ENCODE measurements around the gene CC2D1A. TPM values are rescaled to one million over a fixed set of nuclear protein-coding genes. Genes with fewer than 3 reads are reported as not detected.

The CC2D1A gene
- total RNA-seq, 2 donors from 2014 or later: 40.9 to 64.8 TPM

DNA sequence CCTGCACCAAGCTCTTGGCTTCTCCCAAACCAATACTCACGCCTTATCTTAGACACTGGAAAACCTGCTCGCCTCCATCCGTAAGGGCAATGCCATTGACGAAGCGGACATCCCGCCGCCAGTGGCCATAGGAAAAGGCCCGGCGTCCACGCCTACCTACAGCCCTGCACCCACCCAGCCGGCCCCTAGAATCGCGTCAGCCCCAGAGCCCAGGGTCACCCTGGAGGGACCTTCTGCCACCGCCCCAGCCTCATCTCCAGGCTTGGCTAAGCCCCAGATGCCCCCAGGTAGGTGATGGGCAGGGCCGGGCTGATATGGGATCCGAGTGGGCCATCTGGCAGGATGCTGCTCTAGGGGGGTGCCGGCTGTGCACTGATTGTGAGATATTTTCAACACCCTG lies 7.4 kb downstream of the CC2D1A start:
- no peaks in the 10 kb centered on the region for H3K4me1 ChIP-seq (replicated peaks)
- H3K27ac ChIP-seq: no peak overlapping the region
- no peaks in the 10 kb centered on the region for H3K9me3 ChIP-seq
- 93% methylated on average over 17 of the region's 17 CpGs for WGBS
- intact Hi-C loops (cut with DNase I): no loop called here
- H3K27me3 ChIP-seq (replicated peaks; ENCODE audit: insufficient read depth): no peaks in the 10 kb centered on the region
- DNase-seq (ENCODE audit: low spot score): no peak
- H3K4me3 ChIP-seq: no peak overlapping the region
- TF ChIP-seq POLR2AphosphoS5 (IDR thresholded peaks at IDR 0.05) (no peak), POLR2A (IDR thresholded peaks at IDR 0.05) (no peak), CTCF (IDR thresholded peaks at IDR 0.05) (no peak)
- peaks cover 2 to 4% of the 10 kb centered on the region in 2 donors for H3K36me3 ChIP-seq

- Histone ChIP-seq H3K9me3 (no peaks in the 10 kb centered on the region), H3K27me3 (replicated peaks; ENCODE audit: insufficient read depth) (no peaks in the 10 kb centered on the region), H3K4me3 (no peak overlapping the region), H3K36me3 (peaks cover 2 to 5% of the 10 kb centered on the region in 2 donors), H3K27ac (no peak overlapping the region), H3K4me1 (replicated peaks) (no peaks in the 10 kb centered on the region)
- no peak for DNase-seq (ENCODE audit: low spot score)
- TF ChIP-seq CTCF (IDR thresholded peaks at IDR 0.05) (no peak), POLR2AphosphoS5 (IDR thresholded peaks at IDR 0.05) (no peak), POLR2A (IDR thresholded peaks at IDR 0.05) (no peak)
- 47% methylated on average over 3 of the region's 3 CpGs for WGBS
- intact Hi-C loops (cut with DNase I): no loop called here
Observed at GRCh38 chr19:13914777-13915176, 8.8 kb downstream of the CC2D1A start.

DNA sequence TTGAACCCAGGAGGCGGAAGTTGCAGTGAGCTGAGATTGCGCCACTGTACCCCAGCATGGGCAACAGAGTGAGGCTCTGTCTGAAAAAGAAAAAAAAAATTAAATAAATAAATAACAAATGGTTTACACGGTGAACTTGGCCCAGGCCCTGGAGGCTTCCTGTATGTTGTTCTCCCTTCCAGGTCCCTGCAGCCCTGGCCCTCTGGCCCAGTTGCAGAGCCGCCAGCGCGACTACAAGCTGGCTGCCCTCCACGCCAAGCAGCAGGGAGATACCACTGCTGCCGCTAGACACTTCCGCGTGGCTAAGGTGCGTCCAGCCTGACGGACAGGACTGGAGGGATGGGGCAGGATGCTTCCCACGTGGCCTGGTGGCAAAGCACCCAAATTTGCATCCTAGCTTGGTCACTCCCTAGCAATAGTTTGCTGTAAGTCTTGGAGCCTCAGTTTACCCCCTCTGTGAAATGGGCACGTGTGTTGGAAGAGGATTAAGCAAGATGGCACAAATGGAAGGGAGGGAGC lies 11.9 kb downstream of the CC2D1A start:
- Histone ChIP-seq H3K36me3 (peaks cover 3 to 10% of the 10 kb centered on the region in 2 donors), H3K4me1 (replicated peaks) (no peaks in the 10 kb centered on the region), H3K4me3 (no peak overlapping the region), H3K27ac (peak overlapping the region in 1 of 2 donors; percentile 38), H3K27me3 (replicated peaks; ENCODE audit: insufficient read depth) (no peaks in the 10 kb centered on the region), H3K9me3 (no peaks in the 10 kb centered on the region)
- intact Hi-C loops (cut with DNase I): no loop called here
- 69% methylated on average over 14 of the region's 14 CpGs for WGBS
- DNase-seq (ENCODE audit: low spot score): peak; percentile 40
- TF ChIP-seq POLR2AphosphoS5 (IDR thresholded peaks at IDR 0.05) (peak; percentile 28), CTCF (IDR thresholded peaks at IDR 0.05) (no peak)

GRCh38 chr19:13918726-13919411 lies 12.9 kb downstream of the CC2D1A start:
- Histone ChIP-seq H3K4me1 (replicated peaks) (no peaks in the 10 kb centered on the region), H3K27ac (peak overlapping the region in 1 of 2 donors; percentile 38), H3K27me3 (replicated peaks; ENCODE audit: insufficient read depth) (no peaks in the 10 kb centered on the region), H3K4me3 (no peak overlapping the region), H3K9me3 (no peaks in the 10 kb centered on the region), H3K36me3 (peaks cover 3 to 14% of the 10 kb centered on the region in 2 donors)
- intact Hi-C loops (cut with DNase I): no loop called here
- 83% methylated on average over 34 of the region's 34 CpGs for WGBS
- peak; percentile 53 for TF ChIP-seq POLR2AphosphoS5 (IDR thresholded peaks at IDR 0.05)
- TF ChIP-seq CTCF (IDR thresholded peaks at IDR 0.05): no peak
- no peak for DNase-seq (ENCODE audit: low spot score)

- intact Hi-C loops (cut with DNase I): no loop called here
- Histone ChIP-seq H3K36me3 (peaks cover 3 to 14% of the 10 kb centered on the region in 2 donors), H3K9me3 (no peaks in the 10 kb centered on the region), H3K27me3 (replicated peaks; ENCODE audit: insufficient read depth) (no peaks in the 10 kb centered on the region), H3K4me1 (replicated peaks) (no peaks in the 10 kb centered on the region), H3K27ac (no peak overlapping the region), H3K4me3 (no peak overlapping the region)
- WGBS: 97% methylated on average over 11 of the region's 11 CpGs
- no peak for DNase-seq (ENCODE audit: low spot score)
- TF ChIP-seq POLR2A (IDR thresholded peaks at IDR 0.05): no peak
- TF ChIP-seq CTCF (IDR thresholded peaks at IDR 0.05): no peak
- no peak for TF ChIP-seq POLR2AphosphoS5 (IDR thresholded peaks at IDR 0.05)
Observed at GRCh38 chr19:13920524-13920923, 14.5 kb downstream of the CC2D1A start.

Data from prostate gland (tissue), 2 donors.